GM10266 (cell line): ENCODE data around the gene SLC4A1.

Experiments
- DNase-seq: peaks from one replicate; pipeline ENCODE4 v3.0.0; 2012; ENCODE audit errors: extremely low spot score
- TF ChIP-seq, protein P1 (sequence below): IDR thresholded peaks from 2 replicates; pipeline ENCODE4 v1.5.1; 2012; ENCODE audit warnings: mild to moderate bottlenecking, low read depth; ENCODE audit not compliant: control insufficient read depth, insufficient read depth; ENCODE audit errors: missing control alignments

The SLC4A1 gene

GRCh38 chr17:44219108-44219615 is 48.8 kb downstream of the SLC4A1 start:
- DNase-seq: peak; percentile 90
- TF ChIP-seq, protein P1, sequence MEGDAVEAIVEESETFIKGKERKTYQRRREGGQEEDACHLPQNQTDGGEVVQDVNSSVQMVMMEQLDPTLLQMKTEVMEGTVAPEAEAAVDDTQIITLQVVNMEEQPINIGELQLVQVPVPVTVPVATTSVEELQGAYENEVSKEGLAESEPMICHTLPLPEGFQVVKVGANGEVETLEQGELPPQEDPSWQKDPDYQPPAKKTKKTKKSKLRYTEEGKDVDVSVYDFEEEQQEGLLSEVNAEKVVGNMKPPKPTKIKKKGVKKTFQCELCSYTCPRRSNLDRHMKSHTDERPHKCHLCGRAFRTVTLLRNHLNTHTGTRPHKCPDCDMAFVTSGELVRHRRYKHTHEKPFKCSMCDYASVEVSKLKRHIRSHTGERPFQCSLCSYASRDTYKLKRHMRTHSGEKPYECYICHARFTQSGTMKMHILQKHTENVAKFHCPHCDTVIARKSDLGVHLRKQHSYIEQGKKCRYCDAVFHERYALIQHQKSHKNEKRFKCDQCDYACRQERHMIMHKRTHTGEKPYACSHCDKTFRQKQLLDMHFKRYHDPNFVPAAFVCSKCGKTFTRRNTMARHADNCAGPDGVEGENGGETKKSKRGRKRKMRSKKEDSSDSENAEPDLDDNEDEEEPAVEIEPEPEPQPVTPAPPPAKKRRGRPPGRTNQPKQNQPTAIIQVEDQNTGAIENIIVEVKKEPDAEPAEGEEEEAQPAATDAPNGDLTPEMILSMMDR: peak; percentile 47

GRCh38 chr17:44218344-44219107 is 49.4 kb downstream of the SLC4A1 start:
- TF ChIP-seq, protein P1: peak; percentile 67
- peak; percentile 97 for DNase-seq

DNA sequence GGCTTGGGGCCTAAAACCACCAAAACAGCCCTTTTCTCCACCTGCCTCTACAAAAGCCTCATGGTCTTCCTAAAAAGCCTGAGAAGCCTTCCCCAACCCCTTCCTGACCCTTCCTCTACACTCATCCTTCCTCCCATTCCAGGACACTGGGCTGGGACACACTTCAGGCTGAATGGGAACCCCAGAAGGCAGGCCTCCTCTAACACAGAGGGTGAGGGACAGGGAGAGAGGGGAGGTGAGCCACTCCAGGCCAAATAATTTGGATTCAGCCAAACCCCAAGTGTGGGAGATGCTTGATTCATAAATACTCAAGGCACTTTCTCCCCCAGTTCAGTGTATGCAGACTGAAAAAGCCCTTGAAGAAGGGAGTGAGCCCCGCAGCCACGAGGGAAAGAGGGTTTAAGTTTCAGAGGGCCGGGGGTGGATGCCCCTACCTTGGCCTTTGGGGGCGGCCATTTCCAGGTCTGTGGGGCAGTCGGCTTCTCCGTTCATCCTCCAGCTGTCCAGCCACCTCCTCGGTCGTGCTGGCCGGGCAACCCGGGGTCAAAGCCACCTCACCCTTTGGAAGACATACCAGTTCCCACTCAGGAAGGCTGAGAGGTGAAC is 50.1 kb downstream of the SLC4A1 start:
- DNase-seq: no peak
- TF ChIP-seq, protein P1: no peak

DNA sequence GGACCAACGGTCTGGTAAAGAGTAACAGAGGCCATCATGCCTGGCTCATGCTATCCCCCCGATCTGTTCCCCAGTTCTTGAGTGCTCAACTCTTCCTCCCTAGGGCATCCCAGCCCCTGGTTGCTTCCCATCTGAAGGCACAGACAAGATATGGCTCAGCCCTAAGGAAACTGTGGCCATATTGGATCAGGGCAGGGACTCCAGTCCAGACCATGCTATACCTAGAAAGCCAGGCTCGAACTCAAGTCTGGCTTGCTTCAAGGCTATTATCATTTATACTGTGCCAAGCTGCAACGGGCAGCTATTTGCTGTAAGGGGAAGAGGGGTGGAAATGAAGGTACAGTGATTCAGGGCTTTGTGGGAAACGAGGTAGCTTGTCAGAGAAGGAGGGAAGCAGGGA is 51.2 kb downstream of the SLC4A1 start:
- TF ChIP-seq, protein P1: no peak
- DNase-seq: no peak

- DNase-seq: no peak
- TF ChIP-seq, protein P1: no peak
These were observed 51.8 kb downstream of the SLC4A1 start for GRCh38 chr17:44216173-44216572.

DNA sequence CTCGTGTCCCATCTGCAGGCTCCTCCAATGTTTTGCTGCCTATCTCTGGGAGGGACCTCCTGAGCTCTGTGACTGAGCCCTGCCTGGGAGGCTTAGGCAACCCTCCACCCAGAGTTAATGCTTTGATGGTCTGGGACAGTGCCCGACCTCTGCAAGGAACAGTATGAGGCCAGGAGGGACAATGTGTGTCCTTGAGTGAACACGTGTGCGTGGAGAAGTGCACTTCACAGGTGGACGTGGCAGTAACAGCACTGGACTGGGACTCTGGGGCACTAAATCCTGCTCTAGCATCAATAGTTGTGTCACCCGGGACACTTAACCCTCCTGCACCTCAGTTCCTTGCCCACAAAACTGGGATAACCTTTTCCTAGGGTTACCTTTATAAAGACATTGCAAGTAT is 53.0 kb downstream of the SLC4A1 start:
- TF ChIP-seq, protein P1: no peak
- no peak for DNase-seq

DNA sequence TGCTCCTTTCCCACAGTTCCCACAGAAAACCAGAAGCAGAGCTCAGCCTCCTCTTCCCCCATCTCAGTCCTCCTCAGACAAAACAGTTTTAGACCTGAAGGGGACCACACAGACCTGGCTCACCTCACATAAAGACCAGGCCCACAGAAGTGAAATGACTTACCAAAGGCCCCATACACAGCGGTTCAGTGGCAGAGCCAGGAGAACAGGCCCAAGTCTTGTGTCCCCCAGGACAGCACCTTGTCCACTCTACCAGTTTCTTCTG is 53.8 kb downstream of the SLC4A1 start:
- TF ChIP-seq, protein P1: no peak
- DNase-seq: no peak
